Inflammatory macrophage treated with lipopolysaccharide for 1 hour (primary cell): ENCODE data around the gene SLC25A4.
A peak's percentile ranks its signal among the peaks of the same experiment; 100 is the strongest.

Source experiments
- DNase-seq, 2 donors: peaks; one replicate each; pipeline ENCODE4 v3.0.0-alpha.2; 2020 to 2022

SLC25A4 gene

DNA sequence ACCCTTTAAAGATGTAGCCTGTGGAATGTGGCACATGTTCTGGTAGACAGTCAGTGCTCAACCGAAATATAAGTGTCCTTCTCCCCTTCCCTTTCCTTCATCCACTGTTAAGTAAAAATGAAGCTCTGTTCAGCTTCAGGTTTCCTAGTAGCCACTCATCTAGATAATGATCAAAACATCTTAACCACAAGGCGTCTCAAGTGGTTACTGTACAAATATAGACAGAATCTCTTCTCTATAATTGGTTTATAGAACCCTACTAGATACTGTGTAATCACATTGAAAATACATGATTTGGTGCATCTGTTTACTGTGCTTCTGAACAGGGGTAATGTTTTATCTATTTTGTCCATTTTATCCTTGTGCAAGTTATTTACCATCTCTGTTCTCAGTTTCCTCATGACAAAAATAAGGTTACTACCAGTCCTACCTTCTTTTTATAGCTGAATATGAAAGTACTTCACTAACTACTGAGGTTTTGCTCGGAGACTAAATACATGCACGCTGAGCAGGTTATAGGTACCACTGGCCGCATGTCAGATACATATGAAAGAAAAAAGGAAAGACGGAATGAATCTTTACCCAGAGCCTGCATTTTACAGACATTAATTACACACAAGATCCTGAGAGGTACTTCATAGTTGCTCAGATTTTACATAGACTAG lies 20.3 kb upstream of the SLC25A4 start:
- no peak for DNase-seq

DNA sequence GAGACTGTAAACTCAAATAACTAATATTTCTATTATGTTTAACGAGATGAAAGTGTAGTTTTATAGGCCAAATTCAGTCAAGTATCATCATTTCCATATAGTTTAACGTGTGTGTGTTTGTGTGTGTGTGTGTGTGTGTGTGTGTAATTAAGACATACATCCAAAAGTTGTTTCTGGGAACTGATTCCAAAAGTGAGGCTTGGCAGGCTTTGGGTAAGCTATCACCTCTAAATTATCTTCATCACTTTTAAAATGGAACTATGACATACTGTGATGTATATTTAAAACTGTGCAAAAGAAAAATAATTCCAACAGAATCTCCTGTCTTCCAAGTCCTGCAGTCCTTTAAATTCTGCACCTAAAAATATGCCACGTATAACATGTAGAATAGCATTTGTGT lies 19.1 kb upstream of the SLC25A4 start:
- DNase-seq = no peak

DNA sequence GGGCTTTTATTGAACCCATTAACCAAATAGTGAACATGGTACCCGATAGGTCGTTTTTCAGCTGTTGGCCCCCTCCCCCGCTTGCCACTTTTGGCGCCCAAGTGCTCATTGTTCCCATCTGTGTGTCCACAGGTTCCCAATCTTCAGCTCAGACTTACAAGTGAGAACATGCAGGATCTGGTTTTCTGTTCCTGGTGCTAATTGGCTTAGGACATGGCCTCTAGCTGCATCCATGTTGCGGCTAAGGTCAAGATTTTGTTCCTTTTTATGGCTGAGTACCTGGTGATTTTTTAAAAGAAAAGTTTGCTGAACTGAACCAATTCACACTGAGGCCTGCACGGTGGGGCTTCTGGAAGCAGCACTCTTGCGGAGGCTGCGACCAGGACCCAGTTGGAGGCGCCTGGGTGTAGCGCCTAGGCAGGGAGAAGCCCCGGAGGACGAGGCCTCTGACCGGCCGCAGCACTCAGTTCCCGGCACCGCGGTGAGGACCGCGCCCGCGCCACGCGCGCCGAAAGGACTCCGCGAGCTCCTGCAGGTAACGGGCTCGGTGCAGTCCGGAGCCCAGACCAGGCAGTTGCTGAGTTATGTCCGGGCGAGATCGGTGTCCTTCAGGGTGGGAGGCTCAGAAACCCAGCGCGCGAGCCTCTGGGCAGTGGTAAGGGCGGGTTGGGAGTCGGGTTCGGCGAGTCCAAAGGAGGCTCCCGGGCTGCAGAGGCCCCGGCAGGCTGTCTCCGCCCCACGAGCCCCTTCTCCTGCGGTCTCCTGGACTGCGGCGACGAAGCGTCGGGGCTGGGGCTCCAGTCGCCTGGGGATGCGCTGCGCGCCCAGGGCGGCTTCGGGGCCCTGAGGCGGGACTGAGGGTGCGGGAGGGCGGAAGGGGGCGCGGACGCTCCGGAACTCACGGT lies 15.8 kb upstream of the SLC25A4 start:
- no peak for DNase-seq

DNA sequence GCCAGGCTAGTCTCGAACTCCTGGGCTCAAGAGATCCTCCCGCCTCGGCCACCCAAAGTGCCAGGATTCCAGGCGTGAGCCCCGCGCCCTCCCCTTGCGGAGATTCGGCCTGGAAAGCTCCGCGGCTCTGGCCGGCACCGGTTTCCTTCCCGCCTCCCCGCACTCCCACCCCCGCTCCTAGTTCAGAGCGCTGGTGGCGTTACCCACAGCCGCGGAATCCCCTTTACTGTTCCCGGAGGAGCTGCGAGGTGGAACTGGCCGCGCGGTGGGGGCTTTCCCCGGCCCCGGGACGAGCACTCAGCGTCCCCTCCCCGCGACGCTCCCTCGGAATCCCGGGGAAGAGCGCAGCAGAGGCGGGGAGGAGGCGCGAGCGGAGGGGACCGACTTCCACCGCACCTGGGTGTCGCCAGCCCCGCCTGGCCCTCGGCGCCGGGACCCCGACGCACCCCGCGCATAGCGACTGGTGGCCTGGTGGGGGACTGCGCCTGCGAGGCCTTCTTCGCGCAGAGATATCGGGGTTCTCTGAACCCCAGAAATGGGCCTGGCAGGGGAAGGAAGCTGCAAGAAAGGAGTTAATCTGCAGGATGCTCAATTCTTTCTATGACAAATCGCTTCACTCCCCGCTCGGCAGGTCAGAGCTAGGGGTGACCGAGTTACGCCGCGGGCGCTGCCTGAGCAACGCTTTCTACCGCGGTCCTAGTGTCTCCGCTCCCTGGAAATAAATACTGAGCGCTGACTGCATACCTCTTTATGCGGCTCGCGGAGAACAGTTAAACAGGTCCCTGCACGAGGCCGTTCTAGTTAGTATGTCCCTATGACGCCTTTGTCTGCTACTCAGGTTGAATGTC lies 14.6 kb upstream of the SLC25A4 start:
- DNase-seq = peak; percentile 23 to 31

DNA sequence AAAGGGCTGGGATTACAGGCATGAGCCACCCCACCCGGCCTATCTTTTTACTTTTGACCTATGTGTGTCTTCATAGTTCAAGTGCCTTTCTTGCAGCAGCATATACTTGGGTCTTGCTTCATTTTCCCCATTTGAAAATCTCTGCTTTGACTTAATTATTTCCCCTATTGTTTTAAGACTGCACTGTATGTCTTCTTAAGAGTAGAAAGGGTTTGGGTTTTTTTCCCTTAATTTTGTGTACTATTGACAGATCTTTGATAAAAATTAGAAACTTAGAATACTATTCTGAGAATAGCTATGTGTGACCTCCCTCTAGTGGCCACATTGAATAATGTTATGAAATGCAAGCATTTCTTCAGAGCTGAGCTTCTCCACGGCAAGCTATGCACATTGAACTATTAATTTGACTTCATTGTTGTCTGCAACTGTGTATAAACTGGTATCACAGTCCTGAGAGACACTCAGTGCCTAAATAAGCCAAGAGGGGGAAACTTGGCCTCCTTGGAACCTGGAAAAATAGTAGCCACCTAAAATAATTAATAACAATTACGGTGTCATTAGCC lies 8.7 kb upstream of the SLC25A4 start:
- DNase-seq = peak; percentile 37 to 74

DNA sequence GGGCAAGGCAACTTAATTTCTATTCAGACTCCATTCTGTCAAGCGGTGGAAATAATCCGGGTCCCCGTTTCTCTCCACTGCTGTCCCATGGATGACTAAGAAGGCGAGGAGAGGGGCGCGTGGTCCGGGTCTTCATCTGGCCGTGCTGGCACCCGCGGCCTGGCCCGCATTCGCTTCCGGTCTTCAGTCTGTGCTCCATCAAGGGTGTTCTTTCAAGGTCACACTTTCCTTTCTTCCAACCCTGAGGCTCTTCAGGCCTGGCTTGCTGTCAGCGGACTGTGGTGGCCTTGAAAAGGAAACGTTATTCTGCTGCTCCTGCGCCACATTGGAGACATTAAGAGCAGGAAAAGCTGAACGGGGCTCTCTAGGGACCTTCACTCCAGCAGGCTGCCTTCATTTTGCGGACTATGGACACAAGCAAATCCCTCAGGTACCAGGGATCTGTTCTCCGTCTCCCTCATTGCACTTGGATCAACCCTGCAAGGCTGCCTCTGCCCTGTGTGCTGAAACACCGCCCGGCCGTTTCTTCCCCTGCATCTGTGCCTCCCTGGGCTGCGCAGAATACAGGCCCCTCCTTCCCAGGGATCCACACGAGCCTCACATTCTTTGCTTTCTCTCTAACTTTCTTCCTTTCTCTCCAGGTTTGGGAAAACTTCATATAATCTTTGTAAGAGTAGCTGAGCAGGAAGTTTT lies 5.7 kb upstream of the SLC25A4 start:
- no peak for DNase-seq

DNA sequence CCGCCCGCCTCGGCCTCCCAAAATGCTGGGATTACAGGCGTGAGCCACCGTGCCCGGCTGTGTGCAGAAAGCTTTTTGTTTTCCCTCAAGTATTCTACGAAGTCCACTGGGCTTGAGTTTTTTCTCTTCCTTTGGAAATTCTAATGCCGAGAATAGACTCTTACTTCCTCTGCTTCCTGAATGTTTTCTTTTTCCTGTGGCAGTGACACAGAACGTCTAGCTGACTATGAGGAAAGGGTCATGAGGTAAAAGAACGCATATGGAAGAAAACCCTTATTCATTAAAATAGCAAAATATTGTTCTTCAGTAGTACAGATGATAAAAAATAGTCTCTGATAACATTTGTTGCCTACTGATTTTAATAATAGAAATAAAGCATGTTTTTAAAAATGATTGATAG lies 4.9 kb upstream of the SLC25A4 start:
- no peak for DNase-seq

DNA sequence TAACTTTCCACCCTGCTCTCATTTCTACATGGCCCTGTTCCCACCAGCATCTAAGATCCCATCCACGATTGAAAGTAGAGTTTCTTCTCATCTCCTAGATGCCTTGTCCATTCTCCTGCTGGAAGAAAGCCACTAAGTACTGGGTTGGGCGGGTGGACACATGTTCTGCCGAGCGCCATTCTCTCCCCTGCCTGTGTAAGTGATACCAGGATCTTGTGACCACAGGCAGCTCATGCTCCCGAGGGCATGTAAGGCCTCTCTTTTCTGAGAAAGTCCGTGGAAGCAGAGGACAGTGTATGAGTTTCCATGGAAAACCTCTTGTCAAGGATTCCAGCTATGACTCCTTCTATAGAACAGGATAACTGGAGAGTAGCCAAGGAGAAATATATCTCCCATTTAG lies 3.3 kb upstream of the SLC25A4 start:
- no peak for DNase-seq

DNA sequence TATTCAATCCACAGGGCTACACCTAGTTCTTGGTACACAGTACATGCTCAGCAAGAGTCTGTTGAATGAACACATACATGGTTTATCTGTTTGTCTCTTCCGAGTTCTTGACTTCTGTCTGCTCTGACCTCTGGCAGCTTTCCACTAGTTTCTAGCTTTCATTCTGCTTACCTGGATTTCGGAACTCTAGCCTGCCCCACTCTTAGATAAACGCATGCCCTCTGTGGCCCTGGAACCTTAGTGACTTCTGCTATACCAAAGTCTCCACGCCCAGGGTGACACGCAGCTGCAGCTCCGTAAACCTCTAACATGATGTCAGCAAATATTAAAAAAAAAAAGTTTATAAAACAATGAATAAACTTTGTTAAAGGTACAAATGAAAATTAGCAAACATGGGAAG lies 1.3 kb upstream of the SLC25A4 start:
- no peak for DNase-seq

DNA sequence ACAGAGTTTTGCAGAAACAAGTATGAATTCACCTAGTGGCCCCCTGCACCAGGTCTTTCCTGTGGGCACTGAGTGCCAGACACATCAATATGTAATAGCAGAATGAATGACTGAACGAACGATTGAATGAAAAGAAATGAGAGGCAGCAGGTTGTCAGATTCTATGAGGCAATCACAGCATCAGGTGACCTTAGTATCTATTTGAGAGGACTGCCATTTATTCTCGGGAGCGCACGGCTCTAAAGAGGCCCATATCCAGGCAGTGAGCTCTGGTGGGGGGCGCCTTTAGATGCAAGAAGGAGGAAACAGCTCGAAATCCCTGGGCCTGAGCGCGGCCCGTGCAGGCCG lies 528 bp upstream of the SLC25A4 start:
- DNase-seq = no peak

DNA sequence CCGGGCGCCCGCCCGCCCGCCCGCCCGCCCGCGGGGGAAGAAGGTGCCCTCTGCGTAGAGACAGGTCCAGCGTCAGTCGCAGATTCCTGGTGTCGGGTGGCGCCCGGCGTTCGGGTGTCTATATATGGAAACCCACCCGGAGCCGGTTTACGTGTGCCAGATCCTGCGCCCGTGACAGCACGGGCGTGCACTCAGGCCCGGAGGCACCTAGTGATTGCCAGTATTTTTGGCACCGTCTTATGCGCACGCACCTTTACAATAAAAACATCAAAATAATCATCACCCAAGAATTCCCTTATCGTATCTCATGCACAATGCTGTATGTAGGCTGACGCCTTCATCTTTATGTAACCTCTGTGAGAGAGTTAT lies 519 bp downstream of the SLC25A4 start:
- DNase-seq = no peak

DNA sequence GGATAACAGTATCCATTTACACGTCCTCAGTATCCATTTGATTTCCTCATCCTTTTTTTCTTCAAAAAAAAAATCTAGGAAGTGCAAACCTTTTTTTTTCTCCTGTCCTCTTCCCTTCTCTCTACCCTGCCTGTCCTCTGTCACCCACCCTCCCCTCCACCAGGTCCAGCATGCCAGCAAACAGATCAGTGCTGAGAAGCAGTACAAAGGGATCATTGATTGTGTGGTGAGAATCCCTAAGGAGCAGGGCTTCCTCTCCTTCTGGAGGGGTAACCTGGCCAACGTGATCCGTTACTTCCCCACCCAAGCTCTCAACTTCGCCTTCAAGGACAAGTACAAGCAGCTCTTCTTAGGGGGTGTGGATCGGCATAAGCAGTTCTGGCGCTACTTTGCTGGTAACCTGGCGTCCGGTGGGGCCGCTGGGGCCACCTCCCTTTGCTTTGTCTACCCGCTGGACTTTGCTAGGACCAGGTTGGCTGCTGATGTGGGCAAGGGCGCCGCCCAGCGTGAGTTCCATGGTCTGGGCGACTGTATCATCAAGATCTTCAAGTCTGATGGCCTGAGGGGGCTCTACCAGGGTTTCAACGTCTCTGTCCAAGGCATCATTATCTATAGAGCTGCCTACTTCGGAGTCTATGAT lies 1.7 kb downstream of the SLC25A4 start:
- DNase-seq = no peak

DNA sequence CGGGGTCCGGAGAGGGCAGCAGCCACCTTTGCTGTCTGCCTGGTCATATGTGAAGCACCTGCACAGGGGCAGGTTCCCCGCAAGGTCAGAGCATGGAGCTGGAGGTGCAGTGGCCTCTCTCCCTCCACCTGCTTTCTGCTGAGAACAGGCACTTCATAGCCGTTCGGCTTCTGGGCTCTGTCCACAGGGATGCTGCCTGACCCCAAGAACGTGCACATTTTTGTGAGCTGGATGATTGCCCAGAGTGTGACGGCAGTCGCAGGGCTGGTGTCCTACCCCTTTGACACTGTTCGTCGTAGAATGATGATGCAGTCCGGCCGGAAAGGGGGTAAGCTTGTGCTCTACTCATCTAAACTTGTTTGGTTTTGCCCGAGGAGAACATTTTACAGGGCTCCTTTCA lies 2.5 kb downstream of the SLC25A4 start:
- no peak for DNase-seq

DNA sequence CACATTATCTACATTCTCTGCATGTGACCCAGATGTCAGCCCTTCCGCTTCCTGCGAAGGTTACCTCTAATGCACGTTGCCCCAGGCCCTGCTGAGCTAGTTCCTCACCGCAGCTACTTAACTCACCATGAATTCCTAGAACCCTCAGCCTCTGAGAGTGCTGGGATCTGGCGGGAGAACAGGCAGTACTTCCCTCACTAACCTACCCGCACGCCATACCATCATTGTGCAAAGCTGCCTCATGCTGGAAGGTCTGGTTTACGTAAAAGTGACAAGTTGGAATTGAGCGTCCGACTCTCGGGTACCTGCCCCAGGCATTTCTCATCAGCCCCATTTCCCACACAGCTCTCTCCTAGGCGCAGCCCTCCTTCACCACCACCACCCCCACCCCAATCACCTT lies 6.3 kb downstream of the SLC25A4 start:
- no peak for DNase-seq

DNA sequence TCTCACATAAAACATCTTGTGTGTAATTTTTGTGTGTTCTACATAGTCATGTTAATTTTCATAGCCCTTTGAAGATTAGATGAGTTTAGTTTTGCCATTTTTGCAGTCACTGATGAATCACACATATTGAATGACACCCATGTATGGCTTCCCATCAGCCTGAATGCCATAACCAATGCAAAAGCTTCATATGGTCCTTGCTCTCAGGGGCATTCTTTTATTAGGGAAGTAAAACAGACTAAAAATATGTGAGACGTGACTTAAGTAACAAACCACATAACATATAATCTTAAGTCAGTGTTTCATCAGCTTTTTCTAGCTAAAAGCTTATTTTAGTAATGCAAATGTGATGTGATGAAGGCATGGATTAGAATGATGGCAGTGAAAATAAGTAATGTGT lies 8.2 kb downstream of the SLC25A4 start:
- no peak for DNase-seq

DNA sequence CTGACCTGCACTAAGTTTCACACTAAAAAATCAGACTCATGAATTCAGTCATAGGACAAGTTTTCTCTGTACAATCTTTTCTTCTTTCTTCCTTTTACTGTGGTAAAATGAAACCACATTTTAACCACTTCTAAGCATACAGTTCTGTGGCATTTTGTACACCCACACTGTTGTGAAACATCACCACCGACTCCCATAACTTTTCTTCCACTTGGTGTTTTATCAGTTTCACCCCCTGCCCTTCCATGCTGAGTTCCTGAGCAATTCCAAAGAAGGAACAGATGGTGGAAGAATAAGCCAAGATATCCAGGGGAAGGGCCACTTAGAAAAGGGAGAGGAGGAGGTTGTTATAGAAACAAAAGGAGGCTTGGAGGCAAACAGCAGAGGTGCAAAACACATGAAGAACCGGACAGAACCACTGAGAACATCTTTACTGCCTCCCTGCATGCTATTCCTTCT lies 22.6 kb downstream of the SLC25A4 start:
- DNase-seq = peak; percentile 14 to 27

DNA sequence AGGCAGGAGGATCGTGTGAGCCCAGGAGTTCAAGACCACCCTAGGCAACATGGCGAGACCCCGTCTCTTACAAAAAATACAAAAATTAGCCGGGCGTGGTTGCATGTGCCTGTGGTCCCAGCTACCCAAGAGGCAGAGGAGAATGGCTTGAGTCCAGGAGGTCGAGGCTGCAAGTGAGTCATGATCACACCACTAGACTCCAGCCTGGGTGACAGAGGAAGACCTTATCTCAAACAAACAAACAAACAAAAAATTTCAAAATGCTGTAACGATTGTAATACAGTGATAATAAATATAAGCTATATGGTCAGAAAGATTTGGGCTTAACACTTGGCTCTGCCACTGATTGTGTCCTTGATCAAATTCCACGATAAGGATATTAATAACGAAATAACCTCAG lies 24.2 kb downstream of the SLC25A4 start:
- DNase-seq = no peak

DNA sequence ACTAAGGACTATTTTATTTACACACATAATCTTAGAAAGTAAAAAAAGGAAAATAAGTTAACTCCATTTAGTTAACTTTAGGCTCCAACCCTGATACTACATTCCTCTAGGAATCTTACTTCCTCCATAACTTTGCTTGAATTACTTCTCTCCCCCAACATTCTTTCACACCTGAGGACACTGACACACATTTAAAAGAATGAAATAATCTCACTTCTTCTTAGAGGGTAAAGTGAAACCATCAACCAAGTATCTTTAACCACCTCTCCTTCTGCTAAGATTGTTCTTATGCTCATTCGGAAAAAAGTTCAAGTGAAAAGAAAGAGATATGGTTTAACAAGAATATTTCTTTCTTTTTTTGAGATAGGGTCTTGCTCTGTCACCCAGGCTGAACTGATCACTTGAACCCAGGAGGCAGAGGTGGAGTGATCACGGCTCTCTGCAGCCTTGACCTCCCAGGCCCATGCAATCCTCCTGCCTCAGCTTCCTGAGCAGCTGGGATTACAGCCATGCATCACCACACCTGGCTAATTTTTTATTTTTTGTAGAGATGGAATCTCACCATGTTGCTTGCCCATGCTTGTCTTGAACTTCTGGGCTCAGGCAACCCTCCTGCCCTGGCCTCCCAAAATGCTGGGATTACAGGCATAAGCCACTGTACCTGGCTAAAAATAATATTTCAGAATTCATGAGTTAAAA lies 28.5 kb downstream of the SLC25A4 start:
- DNase-seq = no peak

DNA sequence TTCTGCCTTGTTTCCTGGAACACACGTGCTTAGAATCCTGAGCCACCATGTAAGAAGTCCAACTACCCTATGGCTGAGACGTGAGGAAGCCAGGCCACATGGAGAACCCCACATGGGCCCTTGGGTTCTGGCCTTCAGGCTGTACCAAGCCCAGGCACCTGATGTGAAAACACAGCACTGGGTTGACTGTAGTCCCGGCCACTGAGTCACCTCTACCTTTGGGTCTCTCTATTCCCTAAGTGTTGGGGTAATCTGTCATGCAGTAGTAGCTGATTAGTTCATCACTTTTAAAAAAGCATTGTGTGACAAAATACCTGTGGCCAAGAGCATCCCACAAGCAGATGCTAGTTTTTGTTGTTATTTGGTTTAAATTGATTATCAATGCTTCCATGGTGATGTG lies 36.4 kb downstream of the SLC25A4 start:
- DNase-seq = no peak

DNA sequence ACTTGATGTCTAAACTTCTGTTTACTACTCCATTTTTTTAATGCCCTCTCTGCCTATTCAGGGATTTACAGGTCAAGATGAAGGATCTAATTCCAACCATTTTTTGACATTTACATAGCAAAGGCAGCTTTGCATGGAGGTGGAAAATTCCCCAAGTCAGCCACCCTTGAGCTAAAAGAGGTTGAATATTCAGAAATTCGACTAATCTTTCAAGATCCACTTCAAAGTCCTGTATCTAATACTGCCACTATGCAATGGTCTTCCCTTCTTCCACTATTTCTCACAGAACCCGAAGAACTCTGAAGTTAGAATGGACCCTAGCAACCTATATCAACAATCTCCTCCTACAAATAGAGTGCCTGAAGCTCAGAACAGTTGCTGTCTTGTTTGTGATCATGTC lies 39.2 kb downstream of the SLC25A4 start:
- DNase-seq = no peak

DNA sequence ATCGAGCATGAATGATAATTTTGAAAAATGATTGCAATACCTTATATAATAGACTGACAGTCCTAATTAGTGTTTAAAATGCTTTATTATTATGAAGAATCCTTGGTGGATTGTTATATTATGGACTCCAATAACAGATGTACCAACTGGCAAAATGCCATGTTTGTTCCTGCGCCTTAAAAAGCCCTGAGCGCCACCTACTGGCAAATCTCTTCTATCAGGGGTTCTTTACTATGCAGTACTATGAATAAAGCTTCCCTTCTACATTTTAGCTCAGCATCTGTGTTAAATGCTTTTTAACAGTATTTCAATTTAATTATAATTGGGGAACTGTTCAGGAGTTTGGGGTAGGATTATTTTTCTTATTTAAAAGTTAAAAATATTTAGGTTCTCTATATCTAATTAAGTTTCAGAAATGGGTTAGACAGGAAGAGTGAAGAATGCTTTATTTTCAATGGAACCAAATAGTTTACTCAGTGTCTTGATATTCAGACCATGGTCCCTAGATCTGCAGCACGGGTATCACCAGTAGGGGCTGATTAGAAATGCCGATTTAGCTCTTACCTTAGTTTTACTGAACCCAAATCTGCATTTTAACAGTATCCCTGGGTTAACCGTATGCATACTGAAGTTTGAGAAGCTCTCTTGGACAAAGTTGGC lies 40.7 kb downstream of the SLC25A4 start:
- peak; percentile 60 to 96 for DNase-seq
